Smooth muscle cell (in vitro differentiated cells): Measurements from ENCODE around the gene UBE2S. TPM values are rescaled to one million over a fixed set of nuclear protein-coding genes. Genes with fewer than 3 reads are reported as not detected.

Experiments
- DNase-seq: peaks from one replicate; lab custom pipeline; 2025; ENCODE audit not compliant: unreplicated experiment; lab: John Stamatoyannopoulos, UW
- H2AFZ ChIP-seq: fragments of 200-600 bp; sonication (generic); 2 replicates; pipeline ENCODE4 v1.6.0; 2016; ENCODE audit warnings: antibody characterized with exemption, low read depth, mild to moderate bottlenecking
- H3F3A ChIP-seq: fragments of 200-600 bp; sonication (generic); 2 replicates; pipeline ENCODE4 v1.6.0; 2017; ENCODE audit warnings: antibody characterized with exemption, low read depth
- H3K27ac ChIP-seq: fragments of 200-600 bp; sonication (generic); 2 replicates; pipeline ENCODE4 v1.5.1; 2016; ENCODE audit warnings: low read depth, mild to moderate bottlenecking
- H3K27me3 ChIP-seq: fragments of 200-600 bp; sonication (generic); 2 replicates; pipeline ENCODE4 v1.6.1; 2016; ENCODE audit warnings: low read depth, mild to moderate bottlenecking
- H3K36me3 ChIP-seq: fragments of 200-600 bp; sonication (generic); 2 replicates; pipeline ENCODE4 v1.5.1; 2016; ENCODE audit warnings: low read depth
- H3K4me1 ChIP-seq: fragments of 200-600 bp; sonication (generic); 2 replicates; pipeline ENCODE4 v1.5.1; 2016; ENCODE audit warnings: low read depth
- H3K4me2 ChIP-seq: fragments of 200-600 bp; sonication (generic); 2 replicates; pipeline ENCODE4 v1.6.0; 2016; ENCODE audit warnings: mild to moderate bottlenecking
- H3K4me3 ChIP-seq: fragments of 200-600 bp; sonication (generic); 2 replicates; pipeline ENCODE4 v1.5.1; 2016; ENCODE audit warnings: mild to moderate bottlenecking
- H3K79me2 ChIP-seq: fragments of 200-600 bp; sonication (generic); 2 replicates; pipeline ENCODE4 v1.6.0; 2016; ENCODE audit warnings: low read depth, mild to moderate bottlenecking
- H3K9ac ChIP-seq: fragments of 200-600 bp; sonication (generic); 2 replicates; pipeline ENCODE4 v1.6.0; 2016; ENCODE audit warnings: low read depth
- H3K9me3 ChIP-seq: fragments of 200-600 bp; sonication (generic); replicated peaks from 2 replicates; pipeline ENCODE4 v1.5.1; 2016; ENCODE audit warnings: low read depth
- H4K20me1 ChIP-seq: fragments of 200-600 bp; sonication (generic); 2 replicates; pipeline ENCODE4 v1.6.0; 2016; ENCODE audit warnings: low read depth
- WGBS: methylation state at CpG from one replicate; pipeline ENCODE4 v1.1.7; 2016; ENCODE audit warnings: low lambda C conversion rate; 5-methylcytosine and 5-hydroxymethylcytosine counted together
- polyA plus RNA-seq: library from polyadenylated mRNA; unstranded; fragments of >200 nt; fragmentation: Nextera tagmentation; extraction: Ambion mirVana; gene quantifications from 2 replicates; pipeline ENCODE4 v1.2.1, GENCODE V29; 2016
- total RNA-seq: library from RNA; depleted of rRNA; stranded (reverse); fragments of >200 nt; gene quantifications from 2 replicates; pipeline ENCODE4 v1.2.3, GENCODE V29; 2014
- TF ChIP-seq, protein P1 (sequence below): fragments of 200-600 bp; sonication (generic); IDR thresholded peaks from 2 replicates; pipeline ENCODE4 v1.5.1; 2017; ENCODE audit warnings: borderline replicate concordance, mild to moderate bottlenecking, antibody characterized with exemption; ENCODE audit not compliant: insufficient read depth, poor library complexity, severe bottlenecking

The UBE2S gene
- total and polyA plus RNA-seq, 2 experiments from 2014 or later: 39.9 to 171 TPM

DNA sequence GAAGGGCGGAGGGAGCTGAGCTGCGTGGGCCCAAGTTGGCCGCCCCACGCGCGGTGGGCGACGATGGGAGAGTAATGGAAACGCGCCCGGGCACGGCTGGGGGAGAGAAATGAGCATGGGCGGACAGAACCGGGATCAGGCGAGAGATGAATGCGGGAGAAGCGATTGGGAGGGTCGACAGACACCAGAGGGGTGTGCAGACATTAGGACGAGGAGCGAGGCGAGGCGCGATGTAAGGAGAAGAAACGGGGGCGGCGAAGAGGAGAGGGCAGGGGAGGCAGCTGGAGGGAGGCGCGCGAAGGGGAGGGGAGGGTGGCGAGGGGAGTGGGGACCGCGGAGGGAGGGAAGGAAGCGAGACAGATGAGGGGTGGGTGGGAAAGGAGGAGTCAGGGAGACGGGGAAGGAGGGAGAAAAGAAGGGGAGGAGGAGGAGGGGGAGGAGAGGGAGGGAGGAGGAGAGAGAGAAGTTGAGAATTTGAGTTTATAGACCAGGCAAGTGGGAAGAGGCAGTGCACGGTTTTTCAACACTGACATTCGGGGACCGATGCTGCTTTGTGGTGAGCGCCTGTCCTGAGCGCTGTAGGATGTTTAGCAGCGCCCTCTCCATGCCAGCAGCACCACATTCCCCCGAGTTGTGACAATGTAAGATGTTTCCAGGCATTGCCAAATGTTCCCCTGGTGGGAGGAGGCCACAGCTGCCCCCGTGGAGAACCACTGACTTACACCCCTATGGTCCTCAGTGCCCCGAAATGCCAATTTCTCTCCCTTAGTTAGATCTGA is 35.6 kb upstream of the UBE2S start, which contains the start of gene SHISA7:
Gene SHISA7, minus strand, starts transcription at position 256 of the 779 bp plus-strand sequence. CDS start 437 bp downstream, outside the sequence.
- no peak within 1 kb of the TSS for H3K9ac ChIP-seq
- no peak within 1 kb of the TSS for H3K4me2 ChIP-seq
- no peak within 1 kb of the TSS for H3K27ac ChIP-seq
- no peaks in the 10 kb centered on the region for H3K4me1 ChIP-seq
- no peaks in the 10 kb centered on the region for H3F3A ChIP-seq
- no peak for DNase-seq
- WGBS: 8% methylated on average over 31 of the region's 43 CpGs
- TF ChIP-seq, protein P1, sequence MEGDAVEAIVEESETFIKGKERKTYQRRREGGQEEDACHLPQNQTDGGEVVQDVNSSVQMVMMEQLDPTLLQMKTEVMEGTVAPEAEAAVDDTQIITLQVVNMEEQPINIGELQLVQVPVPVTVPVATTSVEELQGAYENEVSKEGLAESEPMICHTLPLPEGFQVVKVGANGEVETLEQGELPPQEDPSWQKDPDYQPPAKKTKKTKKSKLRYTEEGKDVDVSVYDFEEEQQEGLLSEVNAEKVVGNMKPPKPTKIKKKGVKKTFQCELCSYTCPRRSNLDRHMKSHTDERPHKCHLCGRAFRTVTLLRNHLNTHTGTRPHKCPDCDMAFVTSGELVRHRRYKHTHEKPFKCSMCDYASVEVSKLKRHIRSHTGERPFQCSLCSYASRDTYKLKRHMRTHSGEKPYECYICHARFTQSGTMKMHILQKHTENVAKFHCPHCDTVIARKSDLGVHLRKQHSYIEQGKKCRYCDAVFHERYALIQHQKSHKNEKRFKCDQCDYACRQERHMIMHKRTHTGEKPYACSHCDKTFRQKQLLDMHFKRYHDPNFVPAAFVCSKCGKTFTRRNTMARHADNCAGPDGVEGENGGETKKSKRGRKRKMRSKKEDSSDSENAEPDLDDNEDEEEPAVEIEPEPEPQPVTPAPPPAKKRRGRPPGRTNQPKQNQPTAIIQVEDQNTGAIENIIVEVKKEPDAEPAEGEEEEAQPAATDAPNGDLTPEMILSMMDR: no peak
- no peaks in the 10 kb centered on the region for H4K20me1 ChIP-seq
- no peak within 1 kb of the TSS for H3K4me3 ChIP-seq
- H2AFZ ChIP-seq: no peak within 1 kb of the TSS
- no peaks in the 10 kb centered on the region for H3K79me2 ChIP-seq
- H3K27me3 ChIP-seq: peaks cover 90% of the 10 kb centered on the region
- H3K36me3 ChIP-seq: no peaks in the 10 kb centered on the region
- H3K9me3 ChIP-seq: no peaks in the 10 kb centered on the region

DNA sequence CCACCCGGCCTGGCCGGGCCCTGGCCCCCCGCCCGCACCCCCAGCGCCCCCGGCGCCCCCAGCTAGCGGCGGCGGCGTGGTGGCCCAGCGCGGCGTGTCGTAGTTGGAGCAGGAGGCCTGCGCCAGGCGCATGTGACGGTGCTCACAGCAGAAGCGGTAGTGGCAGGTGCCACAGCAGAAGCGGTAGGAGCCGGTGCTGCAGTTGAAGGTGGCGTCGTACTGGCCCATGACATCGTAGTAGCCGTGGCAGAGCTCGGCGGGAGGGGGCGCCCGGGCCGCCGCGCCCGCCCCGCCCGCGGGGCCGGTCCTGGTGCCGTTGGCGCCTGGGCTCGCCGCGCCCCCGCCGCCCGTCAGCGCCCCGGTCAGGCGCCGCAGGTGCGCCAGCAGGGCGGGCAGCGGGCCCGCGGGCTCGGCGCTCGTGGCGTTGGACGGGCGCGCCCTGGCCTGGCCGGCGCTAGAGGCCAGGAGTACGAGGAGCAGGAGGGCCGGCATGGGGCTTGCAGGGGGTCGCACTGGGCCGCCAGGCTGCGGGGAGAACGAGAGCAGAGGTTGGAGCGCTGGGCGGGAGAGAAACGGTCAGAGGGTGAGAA is 34.9 kb upstream of the UBE2S start:
- no peak overlapping the region for H3K9ac ChIP-seq
- H3K79me2 ChIP-seq: no peaks in the 10 kb centered on the region
- no peaks in the 10 kb centered on the region for H3F3A ChIP-seq
- H3K36me3 ChIP-seq: no peaks in the 10 kb centered on the region
- H3K4me3 ChIP-seq: no peak overlapping the region
- WGBS: 2% methylated on average over 49 of the region's 72 CpGs
- H3K4me2 ChIP-seq: no peak overlapping the region
- H4K20me1 ChIP-seq: no peaks in the 10 kb centered on the region
- H3K9me3 ChIP-seq: no peaks in the 10 kb centered on the region
- no peak overlapping the region for H3K27ac ChIP-seq
- DNase-seq: no peak
- H3K27me3 ChIP-seq: peaks cover 90% of the 10 kb centered on the region
- no peak overlapping the region for H2AFZ ChIP-seq
- H3K4me1 ChIP-seq: no peaks in the 10 kb centered on the region
- TF ChIP-seq, protein P1: no peak

- Histone ChIP-seq H3K27ac (no peak overlapping the region), H3K4me3 (no peak overlapping the region), H2AFZ (no peak overlapping the region), H3K9me3 (no peaks in the 10 kb centered on the region), H3K4me2 (no peak overlapping the region), H3K4me1 (no peaks in the 10 kb centered on the region), H3K36me3 (no peaks in the 10 kb centered on the region), H3K79me2 (no peaks in the 10 kb centered on the region), H3K9ac (no peak overlapping the region), H4K20me1 (no peaks in the 10 kb centered on the region), H3K27me3 (peaks cover 83% of the 10 kb centered on the region), H3F3A (no peaks in the 10 kb centered on the region)
- TF ChIP-seq, protein P1: no peak
- 4% methylated on average over 33 of the region's 39 CpGs for WGBS
- DNase-seq: no peak
Measured at GRCh38 chr19:55441692-55442321, 34.2 kb upstream of the UBE2S start.
